GM23248 (cell line): Measurements from ENCODE around the gene CHN1.

Source experiments
- EZH2 ChIP-seq: fragments of 200-600 bp; sonication (generic); IDR thresholded peaks from 2 replicates; pipeline ENCODE4 v1.6.1; 2018; ENCODE audit warnings: antibody characterized with exemption, mild to moderate bottlenecking; ENCODE audit not compliant: insufficient read depth, poor library complexity, severe bottlenecking
- EZH2phosphoT487 ChIP-seq: fragments of 200-600 bp; sonication (generic); IDR thresholded peaks from 2 replicates; pipeline ENCODE4 v1.6.1; 2018; ENCODE audit warnings: antibody characterized with exemption, moderate library complexity, mild to moderate bottlenecking, low read depth; ENCODE audit not compliant: insufficient read depth

DNA sequence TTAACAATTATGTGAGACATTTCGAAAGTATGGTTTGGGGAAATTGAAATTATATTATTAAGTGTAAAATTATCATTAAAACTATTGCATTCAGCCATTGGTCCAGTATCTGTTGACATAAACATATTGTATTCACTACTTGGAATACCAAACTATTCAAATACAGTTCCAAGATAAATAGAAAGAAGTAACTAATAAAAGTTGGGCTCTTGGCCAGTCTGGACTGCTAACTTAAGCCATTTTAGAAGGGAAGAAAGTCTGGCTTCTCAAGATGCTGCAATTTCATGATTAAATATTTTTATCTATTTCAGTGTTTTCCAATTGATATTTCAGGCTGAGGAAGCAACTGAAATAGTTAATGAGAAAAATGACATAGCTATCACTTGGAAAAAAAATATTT lies 131.1 kb downstream of the CHN1 start:
- TF ChIP-seq EZH2 = no peak
- no peak for TF ChIP-seq EZH2phosphoT487
